Transverse colon (tissue), 4 donors: ENCODE data around the gene RASAL2. TPM values are rescaled to one million over a fixed set of nuclear protein-coding genes. Genes with fewer than 3 reads are reported as not detected.

Experiments
- DNase-seq: peaks from one replicate; pipeline ENCODE4 v3.0.0-alpha.2; 2019
- H3K27ac ChIP-seq, 4 donors: fragments of 200-600 bp; sonication (generic); 2 replicates each; pipeline ENCODE4 v1.5.1; 2016 to 2018; ENCODE audit warnings: inconsistent platforms in 4 of 4
- H3K27me3 ChIP-seq: fragments of 200-600 bp; sonication (generic); 2 replicates; pipeline ENCODE4 v1.5.1; 2017; ENCODE audit warnings: inconsistent platforms
- H3K36me3 ChIP-seq, 4 donors: fragments of 200-600 bp; sonication (generic); 2 replicates each; pipeline ENCODE4 v1.5.1; 2017 to 2019; ENCODE audit warnings: inconsistent platforms in 4 of 4
- H3K4me1 ChIP-seq, 4 donors: fragments of 200-600 bp; sonication (generic); 2 replicates each; pipeline ENCODE4 v1.5.1; 2017 to 2020; ENCODE audit warnings: inconsistent platforms in 4 of 4
- H3K4me3 ChIP-seq, 4 donors: fragments of 200-600 bp; sonication (generic); 1 replicate in 1 of 4; 2 replicates in 3 of 4; pipeline versions ENCODE4 v1.5.1 to v1.6.1; 2017 to 2019; ENCODE audit warnings: inconsistent platforms in 4 of 4
- H3K9me3 ChIP-seq, 2 donors: fragments of 200-600 bp; sonication (generic); 2 replicates each; pipeline ENCODE4 v1.5.1; 2017 to 2019; ENCODE audit warnings: inconsistent platforms in 2 of 2
- CTCF ChIP-seq, 5 experiments: fragments of 200-600 bp in 3 of 5; fragments of 450-650 bp in 2 of 5; sonication (generic) in 3 of 5; IDR thresholded peaks; 1 replicate in 2 of 5; 2 replicates in 3 of 5; pipeline ENCODE4 v1.5.1; 2016 to 2017; ENCODE audit warnings: antibody characterized with exemption in 5 of 5, inconsistent platforms in 3 of 5, mild to moderate bottlenecking in 2 of 5, moderate library complexity in 1 of 5
- EP300 ChIP-seq: sonication (generic); formaldehyde crosslinking; IDR thresholded peaks from one replicate; pipeline ENCODE4 v1.6.1; 2017; ENCODE audit warnings: antibody characterized with exemption, low read depth
- POLR2A ChIP-seq: fragments of 450-650 bp; IDR thresholded peaks from one replicate; pipeline ENCODE4 v1.6.1; 2016; ENCODE audit warnings: antibody characterized with exemption, mild to moderate bottlenecking, moderate library complexity
- POLR2AphosphoS5 ChIP-seq, 3 donors: sonication (generic); formaldehyde crosslinking; IDR thresholded peaks; one replicate each; pipeline ENCODE4 v1.6.1; 2016; ENCODE audit warnings: antibody characterized with exemption in 3 of 3
- WGBS, 2 donors: methylation state at CpG; one replicate each; pipeline ENCODE4 v1.1.5; 2018; ENCODE audit warnings: low coverage in 1 of 2; 5-methylcytosine and 5-hydroxymethylcytosine counted together
- in situ Hi-C, 4 donors: fragments of 200-750 bp; cut with MboI; loops; one replicate each; pipeline versions ENCODE4 v1.15.0 to v1.15.1; 2017; ENCODE audit warnings: low sequenced_read_pairs in 3 of 4, low pct_ligation_motif_present in 1 of 4, low pct_unique_long_range_greater_than_20kb in 1 of 4
- intact Hi-C: fragments of 100-400 bp; cut with DNase I; formaldehyde crosslinking; loops from one replicate; pipeline ENCODE4 v1.15.1; 2023; ENCODE audit warnings: low total_unique reads
- total RNA-seq, 4 donors: library from RNA; depleted of rRNA; stranded (reverse); fragments of >200 nt; gene quantifications; one replicate each; pipeline ENCODE4 v1.1.0, GENCODE V29; 2016

Gene RASAL2
- total RNA-seq, 4 donors from 2014 or later = 13.1 to 26.1 (median 19.8) TPM

GRCh38 chr1:178352790-178353416 lies 259.0 kb downstream of the RASAL2 start:
- TF ChIP-seq POLR2AphosphoS5 (IDR thresholded peaks at IDR 0.05) (no peak), EP300 (no peak), POLR2A (no peak), CTCF (IDR thresholded peaks at IDR 0.05) (no peak)
- intact Hi-C loops = no loop called here
- Histone ChIP-seq H3K27me3 (no peaks in the 10 kb centered on the region), H3K4me1 (no peaks in the 10 kb centered on the region), H3K9me3 (peaks cover 7 to 12% of the 10 kb centered on the region in 2 donors), H3K36me3 (no peaks in the 10 kb centered on the region), H3K27ac (no peak overlapping the region), H3K4me3 (no peak overlapping the region)
- no peak for DNase-seq
- 97 to 98% methylated on average over 4 of the region's 4 CpGs for WGBS, 2 donors
- in situ Hi-C loops = no loop called here

GRCh38 chr1:178353524-178353923 lies 259.6 kb downstream of the RASAL2 start:
- DNase-seq = no peak
- Histone ChIP-seq H3K27me3 (no peaks in the 10 kb centered on the region), H3K9me3 (peaks cover 7 to 12% of the 10 kb centered on the region in 2 donors), H3K27ac (no peak overlapping the region), H3K36me3 (no peaks in the 10 kb centered on the region), H3K4me1 (no peaks in the 10 kb centered on the region), H3K4me3 (no peak overlapping the region)
- TF ChIP-seq EP300 = no peak
- TF ChIP-seq POLR2AphosphoS5 (IDR thresholded peaks at IDR 0.05) = no peak
- TF ChIP-seq CTCF (IDR thresholded peaks at IDR 0.05) = no peak
- no peak for TF ChIP-seq POLR2A
- in situ Hi-C loops (no loop called here), intact Hi-C loops (no loop called here)
- 100% methylated on average over 1 of the region's 1 CpG; no CpG with 5 or more reads in 1 of the 2 donors for WGBS, 2 donors

GRCh38 chr1:178354816-178355215 lies 260.9 kb downstream of the RASAL2 start:
- Histone ChIP-seq H3K27me3 (no peaks in the 10 kb centered on the region), H3K4me1 (no peaks in the 10 kb centered on the region), H3K9me3 (peaks cover 7 to 12% of the 10 kb centered on the region in 2 donors), H3K4me3 (no peak overlapping the region), H3K27ac (no peak overlapping the region), H3K36me3 (no peaks in the 10 kb centered on the region)
- in situ Hi-C loops = no loop called here
- 66 to 78% methylated on average over 2 to 3 of the region's 3 CpGs for WGBS, 2 donors
- no peak for TF ChIP-seq EP300
- no peak for TF ChIP-seq POLR2AphosphoS5 (IDR thresholded peaks at IDR 0.05)
- no peak for TF ChIP-seq CTCF (IDR thresholded peaks at IDR 0.05)
- no peak for TF ChIP-seq POLR2A
- intact Hi-C loops = no loop called here
- no peak for DNase-seq

GRCh38 chr1:178356299-178356698 lies 262.4 kb downstream of the RASAL2 start:
- Histone ChIP-seq H3K9me3 (peaks cover 7 to 12% of the 10 kb centered on the region in 2 donors), H3K36me3 (no peaks in the 10 kb centered on the region), H3K4me3 (no peak overlapping the region), H3K27me3 (no peaks in the 10 kb centered on the region), H3K4me1 (no peaks in the 10 kb centered on the region), H3K27ac (no peak overlapping the region)
- TF ChIP-seq POLR2AphosphoS5 (IDR thresholded peaks at IDR 0.05) = no peak
- TF ChIP-seq POLR2A = no peak
- TF ChIP-seq CTCF (IDR thresholded peaks at IDR 0.05) = no peak
- WGBS, 2 donors = 87 to 91% methylated on average over 1 of the region's 1 CpG
- in situ Hi-C loops = no loop called here
- no peak for DNase-seq
- intact Hi-C loops = no loop called here
